IgD-negative memory B cell (primary cell): Measurements from ENCODE around the gene F10. TPM values are rescaled to one million over a fixed set of nuclear protein-coding genes. Genes with fewer than 3 reads are reported as not detected.

Experiments used
- H3K27ac Mint-ChIP-seq, 3 donors: one replicate each; pipeline ENCODE4 v1.8.0; 2020 to 2022; ENCODE audit warnings: mild to moderate bottlenecking in 3 of 3, mixed read lengths in 3 of 3, moderate library complexity in 1 of 3
- H3K27me3 Mint-ChIP-seq: one replicate; pipeline ENCODE4 v1.8.0; 2021; ENCODE audit warnings: mixed read lengths
- H3K36me3 Mint-ChIP-seq: one replicate; pipeline ENCODE4 v1.8.0; 2020; ENCODE audit warnings: mild to moderate bottlenecking, mixed read lengths
- H3K4me1 Mint-ChIP-seq, 3 donors: one replicate each; pipeline ENCODE4 v1.8.0; 2020 to 2022; ENCODE audit warnings: mixed read lengths in 3 of 3, mild to moderate bottlenecking in 1 of 3
- H3K4me3 Mint-ChIP-seq, 4 donors: one replicate each; pipeline ENCODE4 v1.8.0; 2020 to 2022; ENCODE audit warnings: mild to moderate bottlenecking in 4 of 4, mixed read lengths in 4 of 4, moderate library complexity in 3 of 4
- H3K9me3 Mint-ChIP-seq, 3 donors: one replicate each; pipeline ENCODE4 v1.8.0; 2020 to 2021; ENCODE audit warnings: mixed read lengths in 3 of 3, mild to moderate bottlenecking in 1 of 3
- polyA plus RNA-seq: library from polyadenylated mRNA; unstranded; fragments of 300-500 nt; fragmentation: Illumina TruSeq; gene quantifications from one replicate; pipeline ENCODE4 v1.2.3, GENCODE V29; 2021

The F10 gene
- polyA plus RNA-seq, 1 donor from 2014 or later = not detected

DNA sequence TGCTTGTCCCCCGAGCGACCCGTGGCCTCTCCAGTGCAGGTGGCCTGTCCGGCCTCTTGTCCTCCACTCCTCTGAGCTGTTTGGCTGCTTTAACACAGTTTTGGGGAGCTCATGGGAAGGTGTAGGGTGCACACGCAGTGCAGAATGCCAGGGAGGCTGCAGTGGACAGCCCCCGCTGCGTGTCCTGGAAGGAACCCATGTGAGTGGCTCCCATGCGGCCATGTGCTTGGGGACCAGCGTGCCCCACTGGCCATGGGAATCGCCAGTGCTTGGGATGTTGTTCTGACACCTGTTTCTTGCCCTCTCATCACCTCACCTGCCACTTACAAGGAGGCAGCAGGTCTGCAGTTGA, 39.6 kb upstream of the F10 start:
- Mint-ChIP-seq H3K9me3 (no peaks in the 10 kb centered on the region), H3K4me1 (no peaks in the 10 kb centered on the region), H3K27ac (no peak overlapping the region), H3K27me3 (no peaks in the 10 kb centered on the region), H3K36me3 (no peaks in the 10 kb centered on the region), H3K4me3 (no peak overlapping the region)

DNA sequence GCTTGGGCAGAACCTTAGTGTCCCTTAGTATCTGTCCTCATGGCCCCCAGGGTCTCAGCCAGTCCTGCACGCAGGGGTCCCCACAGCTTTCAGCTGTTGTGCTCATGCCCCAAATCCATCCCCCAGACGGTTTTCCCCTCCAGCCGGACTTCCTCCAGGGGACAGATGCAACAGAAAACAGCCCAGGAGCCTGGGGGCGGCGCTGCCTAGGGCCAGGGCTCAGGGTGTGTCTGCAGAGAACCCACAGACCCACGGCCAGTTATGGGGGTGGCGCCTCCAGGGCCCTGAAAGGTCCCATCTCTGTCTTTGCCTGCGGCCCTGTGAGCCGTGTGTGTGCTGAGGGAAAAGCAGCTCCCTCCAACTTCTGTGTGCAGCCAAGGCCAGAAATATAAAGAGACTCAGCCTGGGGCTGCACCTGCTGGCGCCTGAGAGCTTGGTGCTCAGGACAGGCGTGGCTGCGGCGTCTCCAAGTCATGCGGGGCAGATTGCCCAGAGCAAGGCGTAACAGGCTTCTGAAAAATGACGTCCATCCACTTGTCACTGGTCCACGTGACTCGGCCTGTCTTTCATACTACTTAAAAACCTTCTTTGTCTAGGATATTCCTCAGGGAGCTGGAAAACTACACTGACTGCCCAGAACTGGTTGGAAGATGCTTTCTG, 39.1 kb upstream of the F10 start:
- Mint-ChIP-seq H3K4me3 (no peak overlapping the region), H3K9me3 (no peaks in the 10 kb centered on the region), H3K4me1 (no peaks in the 10 kb centered on the region), H3K27ac (no peak overlapping the region), H3K36me3 (no peaks in the 10 kb centered on the region), H3K27me3 (no peaks in the 10 kb centered on the region)

DNA sequence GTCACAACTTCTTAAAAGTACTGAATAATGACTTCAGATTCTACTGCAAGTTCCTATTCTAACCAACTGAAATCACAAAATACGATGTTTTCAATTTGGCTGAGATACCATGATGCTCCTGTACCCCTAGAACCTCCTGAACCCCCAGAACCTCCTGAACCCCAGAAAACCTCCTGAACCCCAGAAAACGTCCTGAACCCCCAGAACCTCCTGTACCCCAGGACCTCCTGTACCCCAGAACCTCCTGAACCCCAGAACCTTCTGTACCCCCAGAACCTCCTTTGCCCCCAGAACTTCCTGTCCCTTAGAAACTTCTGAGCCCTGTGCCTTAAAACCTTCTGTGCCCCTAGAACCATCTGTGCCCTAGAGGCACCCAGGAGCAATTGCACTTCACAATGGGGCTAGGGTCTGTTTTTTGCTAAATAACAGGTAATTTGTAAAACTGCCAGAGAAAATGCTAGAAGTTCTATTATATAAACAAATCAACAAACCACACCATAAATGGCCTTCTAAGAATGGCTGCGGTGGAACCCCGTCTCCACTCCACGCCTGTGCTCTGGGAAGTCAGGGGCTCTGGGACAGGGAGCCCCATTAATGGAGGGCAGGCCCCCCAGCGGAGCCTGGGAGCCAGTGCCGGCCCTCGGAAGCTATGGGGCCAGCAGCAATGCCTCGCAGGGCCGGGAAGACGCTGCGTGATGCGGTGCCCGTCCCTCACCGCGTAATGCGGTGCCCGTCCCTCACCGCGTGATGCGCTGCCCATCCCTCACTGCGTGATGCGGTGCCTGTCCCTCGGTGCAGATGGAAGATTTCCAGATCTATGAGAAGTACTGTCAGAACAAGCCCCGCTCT, 38.3 kb upstream of the F10 start:
- Mint-ChIP-seq H3K4me1 (no peaks in the 10 kb centered on the region), H3K27me3 (no peaks in the 10 kb centered on the region), H3K9me3 (no peaks in the 10 kb centered on the region), H3K4me3 (no peak overlapping the region), H3K27ac (no peak overlapping the region), H3K36me3 (no peaks in the 10 kb centered on the region)

DNA sequence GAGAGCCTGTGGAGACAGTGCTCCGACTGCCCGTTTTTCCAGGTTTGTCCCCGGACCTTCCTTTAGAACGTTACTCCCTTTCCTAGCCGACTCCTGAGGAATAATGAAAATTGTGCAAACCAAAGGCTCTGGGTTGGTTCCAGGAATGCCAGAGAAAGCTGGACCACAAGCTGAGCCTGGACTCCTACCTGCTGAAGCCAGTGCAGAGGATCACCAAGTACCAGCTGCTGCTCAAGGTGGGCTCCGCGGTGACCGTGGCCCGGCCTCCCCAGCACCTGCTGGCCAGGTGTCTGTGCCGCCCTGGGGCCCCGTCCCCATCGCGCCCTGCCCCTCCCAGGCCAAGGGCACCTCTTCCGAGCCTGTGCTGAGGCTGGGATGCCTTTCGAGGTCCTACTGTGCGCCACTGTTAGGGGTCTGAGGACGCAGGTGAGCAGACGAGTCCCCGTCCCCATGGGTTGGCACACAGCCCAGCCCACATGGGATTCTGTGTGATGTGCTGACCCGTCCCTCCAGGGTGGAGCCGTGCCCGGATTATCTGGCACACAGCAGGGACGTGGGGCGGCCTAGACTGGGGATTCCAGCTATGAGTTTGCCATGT, 37.6 kb upstream of the F10 start:
- H3K36me3 Mint-ChIP-seq = no peaks in the 10 kb centered on the region
- no peaks in the 10 kb centered on the region for H3K27me3 Mint-ChIP-seq
- H3K9me3 Mint-ChIP-seq = no peaks in the 10 kb centered on the region
- H3K27ac Mint-ChIP-seq = no peak overlapping the region
- H3K4me1 Mint-ChIP-seq = no peaks in the 10 kb centered on the region
- H3K4me3 Mint-ChIP-seq = no peak overlapping the region

DNA sequence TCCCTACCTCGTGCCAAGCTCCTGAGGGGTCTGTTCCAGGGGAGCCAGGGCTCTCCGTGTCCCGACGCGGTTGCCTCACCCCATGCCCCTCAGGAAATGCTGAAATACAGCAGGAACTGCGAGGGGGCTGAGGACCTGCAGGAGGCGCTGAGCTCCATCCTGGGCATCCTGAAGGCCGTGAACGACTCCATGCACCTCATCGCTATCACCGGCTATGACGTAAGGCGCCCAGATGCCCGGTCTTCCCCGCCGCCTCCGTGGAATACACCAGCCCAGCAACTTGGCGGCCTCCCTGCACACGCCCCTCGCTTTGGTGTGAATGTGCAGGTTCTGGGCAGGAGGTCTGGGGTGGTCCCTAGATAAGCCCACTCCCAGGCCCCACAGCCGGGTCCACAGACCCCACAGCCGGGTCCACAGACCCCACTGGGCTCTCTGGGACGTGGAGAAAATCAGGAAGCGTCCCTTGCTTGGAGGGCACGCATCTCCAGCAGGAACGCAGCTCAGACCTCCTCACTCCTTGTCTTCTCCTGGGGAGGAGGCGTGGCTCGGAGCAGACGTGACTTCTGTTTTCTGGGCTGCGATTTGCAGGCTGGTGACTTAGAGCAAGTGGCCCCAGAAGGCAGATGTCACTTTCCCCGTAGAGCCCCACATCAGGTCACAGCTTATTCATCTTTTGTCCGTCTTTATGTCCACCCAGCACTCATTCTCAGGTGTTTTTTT, 36.4 kb upstream of the F10 start:
- Mint-ChIP-seq H3K27me3 (no peaks in the 10 kb centered on the region), H3K4me3 (no peak overlapping the region), H3K36me3 (no peaks in the 10 kb centered on the region), H3K9me3 (no peaks in the 10 kb centered on the region), H3K4me1 (no peaks in the 10 kb centered on the region), H3K27ac (no peak overlapping the region)

DNA sequence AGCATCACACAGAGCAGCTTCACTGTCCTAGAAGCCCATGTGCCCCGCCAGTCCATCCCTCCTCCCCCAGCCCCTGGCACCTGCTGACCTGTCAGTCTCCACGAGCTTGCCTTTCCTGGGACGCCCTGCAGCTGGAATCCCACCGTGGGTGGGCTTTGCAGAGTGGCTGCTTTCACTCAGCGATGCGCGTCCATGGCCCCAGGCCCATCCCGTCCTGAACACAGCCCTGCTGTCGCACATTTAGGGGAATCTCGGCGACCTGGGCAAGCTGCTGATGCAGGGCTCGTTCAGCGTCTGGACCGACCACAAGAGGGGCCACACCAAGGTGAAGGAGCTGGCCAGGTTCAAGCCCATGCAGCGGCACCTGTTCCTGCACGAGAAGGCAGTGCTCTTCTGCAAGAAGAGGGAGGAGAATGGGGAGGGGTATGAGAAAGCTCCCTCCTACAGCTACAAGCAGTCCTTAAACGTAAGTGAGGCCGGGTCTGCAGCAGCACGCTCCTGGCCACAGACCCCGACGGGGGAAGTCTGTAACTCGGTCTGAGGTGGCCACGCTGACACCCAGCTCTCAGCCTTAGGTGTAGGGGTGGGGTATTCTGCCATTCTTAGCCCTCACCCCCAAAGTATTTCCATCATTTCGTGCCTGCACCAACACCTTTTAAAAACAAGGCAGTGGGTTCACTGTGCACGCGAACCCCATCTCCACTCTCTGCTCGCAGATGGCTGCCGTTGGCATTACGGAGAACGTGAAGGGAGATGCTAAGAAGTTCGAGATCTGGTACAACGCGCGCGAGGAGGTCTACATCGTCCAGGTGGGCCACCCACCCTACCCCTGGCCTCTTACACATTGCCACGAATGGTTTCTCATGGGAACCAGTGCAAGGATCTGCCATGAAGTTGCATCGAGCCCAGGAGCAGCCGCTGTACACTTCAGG, 35.3 kb upstream of the F10 start:
- Mint-ChIP-seq H3K36me3 (no peaks in the 10 kb centered on the region), H3K27ac (no peak overlapping the region), H3K4me3 (no peak overlapping the region), H3K9me3 (no peaks in the 10 kb centered on the region), H3K4me1 (no peaks in the 10 kb centered on the region), H3K27me3 (no peaks in the 10 kb centered on the region)

DNA sequence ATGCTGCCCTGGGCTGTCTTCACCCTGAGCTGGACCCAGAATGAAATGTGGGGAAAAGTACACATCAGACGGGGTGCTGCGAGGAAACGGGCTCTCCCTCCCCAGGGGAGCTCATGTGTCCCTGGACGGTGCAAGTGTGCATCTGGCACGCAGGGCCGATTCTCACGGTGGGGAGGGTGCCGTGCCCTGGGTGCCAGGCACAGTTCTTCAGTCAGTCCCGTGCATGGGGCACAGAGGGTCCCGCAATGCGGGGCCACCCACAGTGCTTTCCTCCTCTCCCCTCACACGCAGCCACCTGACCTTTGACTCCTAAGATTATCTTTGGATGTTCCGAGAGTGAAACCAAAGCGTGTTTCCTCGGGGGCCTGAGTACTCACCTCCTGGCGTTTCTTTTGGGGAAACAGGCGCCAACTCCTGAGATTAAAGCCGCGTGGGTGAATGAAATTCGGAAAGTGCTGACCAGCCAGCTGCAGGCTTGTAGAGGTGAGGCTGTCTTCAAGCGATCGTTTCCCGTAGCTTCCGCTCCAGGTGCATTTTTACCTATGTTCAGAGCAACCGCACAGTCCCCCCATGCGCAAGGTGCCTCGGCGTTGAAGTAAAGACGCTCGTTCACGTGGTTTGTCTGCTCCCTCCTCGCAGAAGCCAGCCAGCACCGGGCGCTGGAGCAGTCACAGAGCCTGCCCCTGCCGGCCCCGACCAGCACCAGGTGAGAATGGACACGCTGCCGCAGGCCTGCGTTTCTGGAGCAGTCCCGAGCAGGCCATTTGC, 34.5 kb upstream of the F10 start:
- Mint-ChIP-seq H3K4me1 (no peaks in the 10 kb centered on the region), H3K4me3 (no peak overlapping the region), H3K36me3 (no peaks in the 10 kb centered on the region), H3K27ac (no peak overlapping the region), H3K9me3 (no peaks in the 10 kb centered on the region), H3K27me3 (no peaks in the 10 kb centered on the region)

DNA sequence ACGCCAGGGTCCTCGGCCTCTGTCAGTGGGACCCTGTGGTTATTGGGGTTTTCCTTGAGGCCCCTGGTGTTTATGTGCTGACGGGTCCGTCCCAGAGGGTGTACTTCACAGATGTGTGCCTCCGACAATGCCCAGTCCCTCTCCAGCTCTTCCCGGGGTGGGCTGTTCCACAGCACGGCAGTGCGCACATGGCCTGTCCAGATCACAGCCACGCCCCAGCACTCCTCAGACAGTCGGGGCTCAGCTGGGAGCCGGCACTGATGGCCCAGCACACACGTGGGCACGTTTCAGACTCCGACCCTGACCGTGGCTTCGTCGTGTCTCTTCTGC, 33.9 kb upstream of the F10 start:
- no peaks in the 10 kb centered on the region for H3K27me3 Mint-ChIP-seq
- no peaks in the 10 kb centered on the region for H3K4me1 Mint-ChIP-seq
- H3K36me3 Mint-ChIP-seq = no peaks in the 10 kb centered on the region
- H3K9me3 Mint-ChIP-seq = no peaks in the 10 kb centered on the region
- H3K4me3 Mint-ChIP-seq = no peak overlapping the region
- no peak overlapping the region for H3K27ac Mint-ChIP-seq

DNA sequence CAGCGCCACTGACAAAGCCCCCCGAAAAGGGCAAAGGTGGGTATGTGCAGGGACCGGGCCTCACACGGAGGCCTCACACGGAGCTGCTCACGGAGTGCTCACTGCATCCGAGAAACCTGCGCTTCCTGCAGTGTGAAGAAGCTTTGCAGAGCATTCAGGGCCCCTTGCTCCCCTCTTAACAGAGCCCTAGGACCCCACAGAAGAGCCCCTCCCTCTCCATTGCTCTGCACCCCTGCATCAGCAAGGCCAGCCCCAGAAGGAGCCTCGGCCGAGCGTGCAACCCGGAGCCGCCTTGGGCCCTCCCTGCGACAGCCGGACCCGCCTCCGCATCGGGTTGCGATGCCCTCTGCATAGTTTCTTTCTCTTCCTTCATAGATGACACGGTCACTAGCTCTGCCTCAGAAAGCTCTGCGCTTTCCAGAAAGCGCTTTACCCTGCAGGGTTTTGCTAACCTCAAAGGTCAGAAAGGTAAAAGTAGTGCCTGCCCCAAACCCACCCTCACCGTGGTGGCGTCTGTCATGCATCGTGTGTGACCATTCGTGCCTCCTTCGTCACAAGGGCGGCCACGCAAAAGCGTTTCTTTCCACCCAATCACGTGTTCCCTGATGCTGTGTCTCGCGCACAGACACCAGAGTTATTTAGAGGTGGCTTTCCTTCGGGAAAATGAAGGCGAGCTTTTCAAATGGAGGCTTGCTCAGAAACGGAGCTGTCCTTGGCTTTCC, 32.7 kb upstream of the F10 start:
- Mint-ChIP-seq H3K27ac (no peak overlapping the region), H3K4me3 (no peak overlapping the region), H3K27me3 (no peaks in the 10 kb centered on the region), H3K36me3 (no peaks in the 10 kb centered on the region), H3K9me3 (no peaks in the 10 kb centered on the region), H3K4me1 (no peaks in the 10 kb centered on the region)

DNA sequence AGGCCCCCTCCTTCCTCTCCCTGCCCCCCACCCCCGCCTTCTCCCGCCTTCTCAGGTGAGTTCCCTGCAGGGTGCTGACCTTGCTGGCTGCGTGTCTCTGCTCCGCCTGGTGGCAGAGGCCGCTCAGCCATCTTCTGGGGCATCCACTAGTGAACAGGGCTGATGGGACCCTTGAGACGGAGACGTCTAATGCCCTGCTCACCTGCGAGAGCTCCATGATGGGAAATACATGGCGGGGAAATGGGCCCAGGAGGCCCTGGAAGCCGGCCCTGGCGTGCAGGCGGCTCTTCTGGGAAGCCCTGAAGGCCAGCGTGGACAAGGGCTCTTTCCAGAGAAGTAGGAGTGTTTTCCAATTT, 32.2 kb upstream of the F10 start:
- H3K9me3 Mint-ChIP-seq = no peaks in the 10 kb centered on the region
- no peak overlapping the region for H3K27ac Mint-ChIP-seq
- no peaks in the 10 kb centered on the region for H3K4me1 Mint-ChIP-seq
- H3K4me3 Mint-ChIP-seq = no peak overlapping the region
- no peaks in the 10 kb centered on the region for H3K27me3 Mint-ChIP-seq
- no peaks in the 10 kb centered on the region for H3K36me3 Mint-ChIP-seq

DNA sequence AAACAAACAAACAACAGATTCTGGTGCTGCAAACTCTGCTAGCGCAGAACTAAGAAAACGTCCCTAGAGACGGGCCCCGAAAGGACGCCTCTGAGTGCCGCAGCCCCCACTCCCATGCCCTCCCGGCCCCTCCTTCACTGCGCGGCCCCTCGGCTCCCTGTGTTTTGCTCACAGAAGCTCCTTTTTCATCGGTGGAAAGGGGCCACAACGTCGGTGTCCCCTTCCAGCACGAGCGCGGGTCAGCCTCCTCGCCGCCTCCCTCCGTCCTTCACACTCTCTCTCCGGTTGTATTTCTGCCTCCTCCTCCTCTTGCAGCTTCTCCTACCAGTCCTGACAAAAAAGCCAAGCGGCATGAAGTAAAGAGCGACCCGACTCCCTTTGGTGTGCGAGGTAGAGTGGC, 31.8 kb upstream of the F10 start:
- Mint-ChIP-seq H3K36me3 (no peaks in the 10 kb centered on the region), H3K27me3 (no peaks in the 10 kb centered on the region), H3K4me1 (no peaks in the 10 kb centered on the region), H3K27ac (no peak overlapping the region), H3K9me3 (no peaks in the 10 kb centered on the region), H3K4me3 (no peak overlapping the region)

DNA sequence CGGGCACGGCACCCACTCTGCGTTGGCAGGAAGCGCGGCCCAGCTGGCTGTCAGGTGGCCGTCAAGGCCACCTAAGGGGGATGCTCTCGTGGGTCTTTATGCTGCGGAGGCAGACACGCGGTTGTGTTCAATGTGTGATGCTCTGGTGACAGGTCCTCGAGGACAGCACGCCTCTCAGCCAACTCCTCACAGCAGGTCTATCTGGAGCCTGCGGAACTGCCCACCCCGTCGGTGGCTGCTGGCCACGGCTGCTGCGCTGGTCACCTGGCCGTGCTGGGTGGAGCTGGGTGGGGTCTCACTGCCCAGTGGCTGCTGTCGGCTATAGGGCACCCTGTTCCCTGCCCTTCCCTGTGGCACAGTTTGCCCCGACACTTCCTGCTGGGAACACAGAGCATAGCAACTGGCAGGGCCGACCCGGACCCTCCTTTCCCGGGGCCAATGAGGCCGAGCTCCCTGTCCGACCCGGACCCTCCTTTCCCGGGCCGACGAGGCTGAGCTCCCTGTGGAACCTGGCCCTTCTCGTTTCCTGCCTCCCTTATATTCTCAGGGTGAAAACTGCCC, 31.3 kb upstream of the F10 start:
- no peak overlapping the region for H3K27ac Mint-ChIP-seq
- no peak overlapping the region for H3K4me3 Mint-ChIP-seq
- H3K9me3 Mint-ChIP-seq = no peaks in the 10 kb centered on the region
- H3K36me3 Mint-ChIP-seq = no peaks in the 10 kb centered on the region
- H3K27me3 Mint-ChIP-seq = no peaks in the 10 kb centered on the region
- H3K4me1 Mint-ChIP-seq = no peaks in the 10 kb centered on the region

DNA sequence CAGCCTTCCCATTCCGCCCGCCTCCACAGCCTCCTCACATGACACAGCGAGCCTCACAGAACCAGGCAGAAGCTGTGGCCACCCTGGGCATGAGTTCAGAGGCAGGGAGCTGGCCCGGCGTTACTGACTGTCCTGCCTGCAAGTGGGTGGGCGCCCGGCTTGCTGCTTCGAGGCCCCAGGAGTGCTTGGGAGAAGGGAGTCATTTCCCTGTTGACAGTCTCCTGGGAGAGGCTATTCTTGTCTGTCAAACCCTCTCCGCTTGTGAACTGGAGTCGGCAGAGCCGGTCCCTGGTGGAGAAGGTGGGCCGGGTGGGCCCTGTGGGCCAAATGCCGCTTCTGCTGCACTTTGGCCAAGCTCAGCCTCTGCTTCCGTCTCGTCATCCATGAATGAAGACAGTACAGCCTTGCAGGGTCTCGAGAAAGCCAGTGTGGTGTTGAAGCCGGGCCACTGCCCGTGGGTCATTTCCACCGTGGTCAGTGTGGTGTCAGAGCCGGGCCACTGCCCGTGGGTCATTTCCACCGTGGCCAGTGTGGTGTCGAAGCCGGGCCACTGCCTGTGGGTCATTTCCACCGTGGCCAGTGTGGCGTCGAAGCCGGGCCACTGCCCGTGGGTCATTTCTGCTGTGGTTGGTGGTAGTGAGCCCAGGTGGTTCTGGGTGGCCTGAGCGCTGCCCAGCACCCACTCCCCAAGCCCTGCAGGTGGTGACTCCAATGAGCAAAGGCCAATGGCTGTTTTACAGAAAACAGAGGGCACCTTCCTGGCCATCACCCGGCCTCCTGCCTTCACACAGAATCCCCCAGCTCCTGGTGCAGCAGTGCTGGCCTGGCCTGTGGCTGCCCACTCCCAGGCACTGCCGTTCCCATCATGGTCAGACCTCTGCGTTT, 30.5 kb upstream of the F10 start:
- Mint-ChIP-seq H3K27ac (no peak overlapping the region), H3K4me3 (no peak overlapping the region), H3K27me3 (no peaks in the 10 kb centered on the region), H3K4me1 (no peaks in the 10 kb centered on the region), H3K9me3 (no peaks in the 10 kb centered on the region), H3K36me3 (no peaks in the 10 kb centered on the region)
